NCI-H1092 (cell line): Measurements from ENCODE around the gene LRP1-AS.
A peak's percentile ranks its signal among the peaks of the same experiment; 100 is the strongest.

ENCODE experiments used
- DNase-seq: peaks from one replicate; lab custom pipeline; 2025; lab: John Stamatoyannopoulos, UW

The LRP1-AS gene

GRCh38 chr12:57119294-57120085 is 27.9 kb downstream of the LRP1-AS start:
- no peak for DNase-seq

- DNase-seq: no peak
These were observed 28.6 kb downstream of the LRP1-AS start for GRCh38 chr12:57118711-57119271.

GRCh38 chr12:57116580-57117281 is 30.7 kb downstream of the LRP1-AS start:
- no peak for DNase-seq

GRCh38 chr12:57112492-57113294 is 34.7 kb downstream of the LRP1-AS start:
- DNase-seq: peak; percentile 71

GRCh38 chr12:57111031-57111734 is 36.2 kb downstream of the LRP1-AS start, which contains the start of gene STAT6:
TSS of gene STAT6 (minus strand) at chr12:57111362. CDS start at chr12:57108278, 3,084 bp downstream.
- DNase-seq: no peak

- DNase-seq: no peak
These were observed 37.1 kb downstream of the LRP1-AS start for GRCh38 chr12:57110104-57111030.

GRCh38 chr12:57109207-57110103 is 38.0 kb downstream of the LRP1-AS start:
- no peak for DNase-seq

- no peak for DNase-seq
These were observed 39.8 kb downstream of the LRP1-AS start for GRCh38 chr12:57107456-57108155.

- no peak for DNase-seq
These were observed 41.3 kb downstream of the LRP1-AS start for GRCh38 chr12:57106021-57106708.

GRCh38 chr12:57105011-57105753 is 42.2 kb downstream of the LRP1-AS start:
- no peak for DNase-seq

GRCh38 chr12:57104292-57104910 is 43.0 kb downstream of the LRP1-AS start:
- no peak for DNase-seq

- DNase-seq: no peak
These were observed 43.6 kb downstream of the LRP1-AS start for GRCh38 chr12:57103856-57104255.

- no peak for DNase-seq
These were observed 45.3 kb downstream of the LRP1-AS start for GRCh38 chr12:57101892-57102695.

GRCh38 chr12:57099766-57100165 is 47.7 kb downstream of the LRP1-AS start:
- DNase-seq: no peak

GRCh38 chr12:57099047-57099714 is 48.2 kb downstream of the LRP1-AS start:
- no peak for DNase-seq
